H1 (cell line): ENCODE results near the gene CRKL. TPM values are rescaled to one million over a fixed set of nuclear protein-coding genes. Genes with fewer than 3 reads are reported as not detected.

Experiments
- BCL11A ChIP-seq, 2 experiments: IDR thresholded peaks; one replicate each; pipeline ENCODE4 v1.6.1; 2011; ENCODE audit warnings: low read depth in 2 of 2, low read length in 2 of 2, mild to moderate bottlenecking in 2 of 2
- CHD7 ChIP-seq: fragments of 300-600 bp; sonication (generic); IDR thresholded peaks from 2 replicates; pipeline ENCODE4 v1.7.1; 2012; ENCODE audit warnings: low read length, moderate library complexity, mild to moderate bottlenecking, inconsistent platforms; ENCODE audit not compliant: insufficient replicate concordance
- CTCF ChIP-seq, 3 experiments: IDR thresholded peaks; 1 replicate in 2 of 3; 2 replicates in 1 of 3; pipeline versions ENCODE4 v1.5.1 to v1.6.1; 2011; ENCODE audit warnings: low read length in 3 of 3, mild to moderate bottlenecking in 3 of 3, inconsistent platforms in 2 of 3, low read depth in 1 of 3, moderate library complexity in 1 of 3; ENCODE audit not compliant: insufficient read depth in 1 of 3; ENCODE audit errors: control extremely low read depth in 1 of 3
- EGR1 ChIP-seq: IDR thresholded peaks from 2 replicates; pipeline ENCODE4 v1.6.1; 2011; ENCODE audit warnings: low read depth, low read length, borderline replicate concordance
- GABPA ChIP-seq: IDR thresholded peaks from 2 replicates; pipeline ENCODE4 v1.6.1; 2011; ENCODE audit warnings: mild to moderate bottlenecking, low read length, moderate library complexity, borderline replicate concordance; ENCODE audit not compliant: insufficient read depth
- RFX5 ChIP-seq: IDR thresholded peaks from 2 replicates; pipeline ENCODE4 v1.6.1; 2011; ENCODE audit warnings: low read depth, low read length, improper control_type of control experiment, borderline replicate concordance
- SP4 ChIP-seq: IDR thresholded peaks from 2 replicates; pipeline ENCODE4 v1.6.1; 2012; ENCODE audit warnings: low read length, inconsistent platforms
- SUZ12 ChIP-seq: fragments of 200-600 bp; sonication (generic); IDR thresholded peaks from 2 replicates; pipeline ENCODE4 v1.6.1; 2012; ENCODE audit warnings: mild to moderate bottlenecking, inconsistent platforms, low read length, moderate library complexity, mixed read lengths
- TCF12 ChIP-seq: IDR thresholded peaks from 2 replicates; pipeline ENCODE4 v1.6.1; 2011; ENCODE audit warnings: low read depth, mild to moderate bottlenecking, low read length
- TEAD4 ChIP-seq: IDR thresholded peaks from 2 replicates; pipeline ENCODE4 v1.6.1; 2012; ENCODE audit warnings: low read depth, low read length, inconsistent platforms, mixed read lengths
- polyA plus RNA-seq, 7 experiments: library from polyadenylated mRNA; depleted of rRNA in 3 of 7; stranded (reverse) in 5 of 7; unstranded in 2 of 7; fragments of >200 nt in 5 of 7; fragments of 200-250 nt in 2 of 7; gene quantifications; 1 replicate in 5 of 7; 2 replicates in 1 of 7; 4 replicates in 1 of 7; pipeline versions ENCODE4 v1.2.1 to v1.2.3, GENCODE V29; 2011 to 2013; ENCODE audit warnings: missing spikeins in 2 of 7, mixed read lengths in 2 of 7
- total RNA-seq: library from RNA; stranded (reverse); fragmentation: NEBNext Ultra II Directional; extraction: Animal tissue kit (Norgen Biotek cat#: 25700); gene quantifications from 2 replicates; pipeline ENCODE4 v1.2.1, GENCODE V29; 2021

Gene CRKL
- total and polyA plus RNA-seq, 2 of the 8 experiments (the other 6 are each of a cell fraction or from before 2014, with no cell fraction given), result 34.5 to 94.5 TPM

- TF ChIP-seq CHD7 (no peak), TCF12 (no peak), TEAD4 (no peak), SUZ12 (no peak), RFX5 (no peak), SP4 (no peak), CTCF (IDR thresholded peaks at IDR 0.05; ENCODE audit: control extremely low read depth in 1 of 3, insufficient read depth in 1 of 3, low read depth in 1 of 3, low read length in 3 of 3) (no peak), EGR1 (no peak), BCL11A (IDR thresholded peaks at IDR 0.05; ENCODE audit: low read depth in 2 of 2, low read length in 2 of 2) (no peak), GABPA (no peak)
- TF ChIP-seq, all 59 proteins: peak for 0
These were observed 74.8 kb downstream of the CRKL start (continued) for GRCh38 chr22:20992056-20992442.
